Caco-2 (cell line): ENCODE measurements around the gene THBS2. TPM values are rescaled to one million over a fixed set of nuclear protein-coding genes. Genes with fewer than 3 reads are reported as not detected.

Experiments
- BruUV-seq: library from RNA; stranded (reverse); fragments of 400-500 nt; replicated peaks from 2 replicates; lab custom pipeline; 2021; lab: Mats Ljungman, UMichigan
- CTCF ChIA-PET: fragments of 300-600 bp; sonication (Branson Sonifier 250); formaldehyde crosslinking; loops from one replicate; lab custom pipeline; 2022; ENCODE audit warnings: antibody characterized with exemption; lab: Charles Lee
- POLR2A ChIA-PET: fragments of 300-600 bp; sonication (Branson Sonifier 250); formaldehyde crosslinking; loops from one replicate; lab custom pipeline; 2022; ENCODE audit warnings: antibody characterized with exemption; lab: Charles Lee
- DNase-seq, 2 experiments: peaks; one replicate each; pipeline versions ENCODE4 v3.0.0 to v3.0.0-alpha.2; 2020 to 2022
- H3K27me3 ChIP-seq: replicated peaks from 2 replicates; pipeline ENCODE4 v1.6.0; 2011; ENCODE audit warnings: low read length; ENCODE audit not compliant: control insufficient read depth, insufficient read depth
- H3K36me3 ChIP-seq: 2 replicates; pipeline ENCODE4 v1.5.1; 2011; ENCODE audit warnings: low read length; ENCODE audit not compliant: control insufficient read depth, insufficient read depth
- H3K4me1 ChIP-seq: fragments of 250-450 bp; sonication (Bioruptor Pico); 2 replicates; pipeline ENCODE4 v1.5.1; 2020; ENCODE audit warnings: mild to moderate bottlenecking
- H3K4me3 ChIP-seq: 2 replicates; pipeline ENCODE4 v1.5.1; 2011; ENCODE audit warnings: low read depth, mild to moderate bottlenecking, control low read depth, low read length
- H3K9me3 ChIP-seq: fragments of 250-450 bp; sonication (Bioruptor Pico); 2 replicates; pipeline ENCODE4 v1.5.1; 2020; ENCODE audit warnings: mild to moderate bottlenecking, moderate library complexity
- H3K27ac Mint-ChIP-seq: one replicate; pipeline ENCODE4 v1.8.0; 2022; ENCODE audit warnings: mixed read lengths; ENCODE audit not compliant: unreplicated experiment
- H3K27me3 Mint-ChIP-seq: one replicate; pipeline ENCODE4 v1.8.0; 2022; ENCODE audit warnings: mixed read lengths; ENCODE audit not compliant: insufficient read depth, unreplicated experiment
- H3K36me3 Mint-ChIP-seq: one replicate; pipeline ENCODE4 v1.8.0; 2022; ENCODE audit warnings: mild to moderate bottlenecking, mixed read lengths; ENCODE audit not compliant: insufficient read depth, unreplicated experiment
- H3K4me1 Mint-ChIP-seq: one replicate; pipeline ENCODE4 v1.8.0; 2022; ENCODE audit warnings: low read depth, mixed read lengths; ENCODE audit not compliant: unreplicated experiment
- H3K4me3 Mint-ChIP-seq: one replicate; pipeline ENCODE4 v1.8.0; 2022; ENCODE audit warnings: mild to moderate bottlenecking, moderate library complexity, mixed read lengths; ENCODE audit not compliant: unreplicated experiment
- H3K9me3 Mint-ChIP-seq: one replicate; pipeline ENCODE4 v1.8.0; 2022; ENCODE audit warnings: mixed read lengths; ENCODE audit not compliant: unreplicated experiment
- intact Hi-C: fragments of 100-400 bp; cut with micrococcal nuclease; formaldehyde crosslinking; loops from one replicate; pipeline ENCODE4 v1.10.0; 2022; ENCODE audit not compliant: unreplicated experiment
- total RNA-seq: library from RNA; stranded (reverse); gene quantifications from 2 replicates; pipeline ENCODE4 v1.2.3, GENCODE V29; 2022
- TF ChIP-seq, protein P1 (sequence below), 2 experiments: fragments of 200-600 bp in 1 of 2; IDR thresholded peaks; 1 replicate in 1 of 2; 2 replicates in 1 of 2; pipeline versions ENCODE4 v1.5.1 to v1.8.0; 2011 to 2022; ENCODE audit warnings: antibody characterized with exemption in 1 of 2, control low read depth in 1 of 2, inconsistent platforms in 1 of 2, low read depth in 1 of 2, low read length in 1 of 2, mild to moderate bottlenecking in 1 of 2, moderate library complexity in 1 of 2; ENCODE audit not compliant: insufficient read depth in 1 of 2, severe bottlenecking in 1 of 2, unreplicated experiment in 1 of 2

The THBS2 gene
- total RNA-seq, 1 experiment from 2014 or later, result 0.07 TPM

DNA sequence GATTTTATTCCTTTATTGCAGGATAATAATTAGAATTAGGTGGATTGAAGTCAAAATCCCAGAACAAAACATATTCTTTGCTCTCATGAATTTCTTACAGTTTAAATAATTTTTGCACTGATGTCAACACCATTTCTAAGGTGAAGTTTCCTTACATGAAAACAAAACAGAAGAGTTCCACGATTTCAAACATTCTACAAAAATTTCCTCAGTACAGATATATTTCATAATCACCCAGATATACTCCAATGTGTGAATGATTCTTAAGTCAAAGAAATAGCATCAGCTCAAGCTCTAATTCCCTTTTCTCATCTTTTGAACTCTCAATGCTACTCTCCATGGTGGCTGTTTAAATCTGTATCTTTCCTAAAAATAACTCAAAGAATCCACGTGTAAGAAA lies 39.5 kb upstream of the THBS2 start:
- Mint-ChIP-seq H3K27me3 (peaks cover 3% of the 10 kb centered on the region), H3K4me1 (peaks cover 7% of the 10 kb centered on the region), H3K4me3 (no peak overlapping the region), H3K36me3 (no peaks in the 10 kb centered on the region), H3K27ac (no peak overlapping the region), H3K9me3 (no peaks in the 10 kb centered on the region)
- intact Hi-C loops, result no loop called here
- BruUV-seq, result no TSS peak
- no peak for DNase-seq
- Histone ChIP-seq H3K36me3 (no peaks in the 10 kb centered on the region), H3K4me1 (peaks cover 10% of the 10 kb centered on the region; the same call in 1 of the 2 replicates), H3K9me3 (no peaks in the 10 kb centered on the region), H3K4me3 (no peak overlapping the region), H3K27me3 (no peaks in the 10 kb centered on the region)
- POLR2A ChIA-PET, result no interaction called here
- CTCF ChIA-PET, result no interaction called here
- TF ChIP-seq, protein P1, sequence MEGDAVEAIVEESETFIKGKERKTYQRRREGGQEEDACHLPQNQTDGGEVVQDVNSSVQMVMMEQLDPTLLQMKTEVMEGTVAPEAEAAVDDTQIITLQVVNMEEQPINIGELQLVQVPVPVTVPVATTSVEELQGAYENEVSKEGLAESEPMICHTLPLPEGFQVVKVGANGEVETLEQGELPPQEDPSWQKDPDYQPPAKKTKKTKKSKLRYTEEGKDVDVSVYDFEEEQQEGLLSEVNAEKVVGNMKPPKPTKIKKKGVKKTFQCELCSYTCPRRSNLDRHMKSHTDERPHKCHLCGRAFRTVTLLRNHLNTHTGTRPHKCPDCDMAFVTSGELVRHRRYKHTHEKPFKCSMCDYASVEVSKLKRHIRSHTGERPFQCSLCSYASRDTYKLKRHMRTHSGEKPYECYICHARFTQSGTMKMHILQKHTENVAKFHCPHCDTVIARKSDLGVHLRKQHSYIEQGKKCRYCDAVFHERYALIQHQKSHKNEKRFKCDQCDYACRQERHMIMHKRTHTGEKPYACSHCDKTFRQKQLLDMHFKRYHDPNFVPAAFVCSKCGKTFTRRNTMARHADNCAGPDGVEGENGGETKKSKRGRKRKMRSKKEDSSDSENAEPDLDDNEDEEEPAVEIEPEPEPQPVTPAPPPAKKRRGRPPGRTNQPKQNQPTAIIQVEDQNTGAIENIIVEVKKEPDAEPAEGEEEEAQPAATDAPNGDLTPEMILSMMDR (IDR thresholded peaks at IDR 0.05; ENCODE audit: insufficient read depth in 1 of 2, low read depth in 1 of 2, low read length in 1 of 2, severe bottlenecking in 1 of 2, unreplicated experiment in 1 of 2), result no peak

DNA sequence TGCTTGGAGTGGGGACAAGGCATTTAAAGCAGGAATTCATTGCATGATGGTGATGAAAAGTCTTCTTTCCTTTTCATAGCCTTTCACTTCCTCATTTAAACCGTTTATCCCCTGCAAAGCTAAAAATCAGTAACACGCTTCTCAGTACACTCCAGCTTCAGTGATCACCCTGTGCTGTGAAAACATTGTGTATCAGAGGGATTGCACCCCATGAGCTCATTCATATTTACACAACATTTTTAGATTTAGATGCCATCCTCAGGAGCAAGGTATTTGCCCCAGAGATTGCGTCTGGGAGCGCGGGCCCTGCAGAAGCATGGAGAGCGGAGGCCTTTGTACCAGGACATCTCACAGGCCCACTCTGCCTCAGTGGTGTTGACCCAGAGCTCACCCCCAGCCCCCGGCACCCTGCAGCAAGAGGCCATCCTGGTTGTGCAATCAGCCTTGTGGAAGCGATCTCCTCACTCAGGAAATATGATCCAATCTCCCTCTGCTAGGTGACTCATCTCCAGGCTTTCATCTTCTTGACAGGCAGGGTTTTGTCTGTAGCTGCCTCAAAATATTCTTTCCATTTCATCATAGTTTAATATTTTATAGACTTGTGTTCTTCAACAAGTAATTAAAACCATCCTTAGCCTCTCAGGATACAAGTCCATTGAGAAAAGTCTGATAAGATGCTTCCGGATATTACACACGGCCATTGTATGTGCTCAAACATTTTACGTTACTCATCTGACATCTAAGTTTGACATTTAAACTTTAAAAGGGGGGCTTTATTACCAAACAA lies 38.9 kb upstream of the THBS2 start:
- CTCF ChIA-PET, result no interaction called here
- POLR2A ChIA-PET, result no interaction called here
- Histone ChIP-seq H3K4me1 (peaks cover 10% of the 10 kb centered on the region; the same call in 1 of the 2 replicates), H3K27me3 (no peaks in the 10 kb centered on the region), H3K4me3 (no peak overlapping the region), H3K36me3 (no peaks in the 10 kb centered on the region), H3K9me3 (no peaks in the 10 kb centered on the region)
- H3K9me3 Mint-ChIP-seq, result no peaks in the 10 kb centered on the region
- H3K4me3 Mint-ChIP-seq, result no peak overlapping the region
- TF ChIP-seq, protein P1 (IDR thresholded peaks at IDR 0.05; ENCODE audit: insufficient read depth in 1 of 2, low read depth in 1 of 2, low read length in 1 of 2, severe bottlenecking in 1 of 2, unreplicated experiment in 1 of 2), result no peak
- H3K27me3 Mint-ChIP-seq, result peaks cover 3% of the 10 kb centered on the region
- H3K4me1 Mint-ChIP-seq, result peaks cover 7% of the 10 kb centered on the region
- H3K27ac Mint-ChIP-seq, result no peak overlapping the region
- intact Hi-C loops, result no loop called here
- H3K36me3 Mint-ChIP-seq, result no peaks in the 10 kb centered on the region
- no TSS peak for BruUV-seq
- peak in 1 of 2 experiments; percentile 16 for DNase-seq

DNA sequence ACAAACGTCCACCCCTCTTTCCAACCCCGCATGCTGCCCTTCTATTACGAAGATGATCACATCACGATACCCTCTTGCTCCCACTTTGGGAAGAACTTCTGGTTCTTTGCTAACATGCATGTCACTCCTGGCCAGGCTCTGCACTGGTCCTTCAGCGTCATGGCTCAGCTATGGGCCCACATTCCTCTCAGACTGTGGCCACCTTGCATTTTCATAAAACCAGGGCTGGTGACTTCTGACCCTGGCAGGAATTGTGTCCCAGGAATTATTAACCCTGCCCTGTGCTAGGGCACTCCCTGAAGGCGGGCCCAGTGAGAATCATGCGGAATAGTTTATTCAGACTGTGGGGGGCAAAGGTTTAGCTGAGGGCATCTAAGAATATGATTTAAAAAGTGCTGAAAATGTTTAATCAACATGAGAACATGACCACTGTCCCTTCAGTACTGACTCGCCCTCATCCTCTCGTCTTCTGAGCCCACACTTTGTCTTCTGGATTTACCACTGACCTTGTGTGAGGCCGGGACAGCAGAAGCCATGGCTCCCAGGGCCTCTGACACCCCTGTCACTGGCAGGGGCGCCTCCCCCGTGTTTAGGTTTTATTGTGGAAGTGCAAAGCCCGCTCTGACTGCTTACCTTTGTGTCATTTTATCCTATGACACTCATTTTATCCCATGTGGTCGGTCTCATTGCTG lies 38.1 kb upstream of the THBS2 start:
- no peak overlapping the region for H3K4me3 Mint-ChIP-seq

More for the DNA sequence above, 38.1 kb upstream of the THBS2 start:
- Histone ChIP-seq H3K4me1 (peaks cover 10% of the 10 kb centered on the region; the same call in 1 of the 2 replicates), H3K36me3 (no peaks in the 10 kb centered on the region), H3K9me3 (no peaks in the 10 kb centered on the region), H3K27me3 (no peaks in the 10 kb centered on the region), H3K4me3 (no peak overlapping the region)
- no peak for DNase-seq
- CTCF ChIA-PET, result no interaction called here
- Mint-ChIP-seq H3K36me3 (no peaks in the 10 kb centered on the region), H3K9me3 (no peaks in the 10 kb centered on the region), H3K27me3 (peaks cover 2% of the 10 kb centered on the region), H3K27ac (no peak overlapping the region), H3K4me1 (peaks cover 7% of the 10 kb centered on the region)
- no TSS peak for BruUV-seq
- intact Hi-C loops, result no loop called here
- POLR2A ChIA-PET, result no interaction called here
- TF ChIP-seq, protein P1 (IDR thresholded peaks at IDR 0.05; ENCODE audit: insufficient read depth in 1 of 2, low read depth in 1 of 2, low read length in 1 of 2, severe bottlenecking in 1 of 2, unreplicated experiment in 1 of 2), result no peak
